NT2/D1 (cell line): ENCODE measurements around the gene GIT2.

ENCODE experiments used
- SUZ12 ChIP-seq: IDR thresholded peaks from 2 replicates; pipeline ENCODE4 v1.6.1; 2011; ENCODE audit not compliant: insufficient read length, insufficient read depth; ENCODE audit errors: extremely low read depth
- YY1 ChIP-seq: IDR thresholded peaks from 2 replicates; pipeline ENCODE4 v1.6.1; 2011; ENCODE audit not compliant: insufficient read length, insufficient read depth
- ZNF274 ChIP-seq: IDR thresholded peaks from 2 replicates; pipeline ENCODE4 v1.6.1; 2011; ENCODE audit warnings: mild to moderate bottlenecking, low read depth, low read length

- TF ChIP-seq YY1, result no peak
- no peak for TF ChIP-seq SUZ12
- no peak for TF ChIP-seq ZNF274
These were observed 45.0 kb downstream of the GIT2 start for GRCh38 chr12:109951136-109951535.
